Measurements from ENCODE around the gene SNRK.

SNRK gene

GRCh38 chr3:43372007-43372740, 85.8 kb downstream of the SNRK start:
- no peak for DNase-seq (ENCODE audit: low spot score)

- DNase-seq (ENCODE audit: low spot score): no peak
Observed at GRCh38 chr3:43372809-43373559, 86.6 kb downstream of the SNRK start.

- peak; percentile 67 for DNase-seq (ENCODE audit: low spot score)
Observed at GRCh38 chr3:43373560-43373928, 87.2 kb downstream of the SNRK start.

GRCh38 chr3:43378066-43378935, 92.0 kb downstream of the SNRK start:
- DNase-seq (ENCODE audit: low spot score): peak; percentile 58

GRCh38 chr3:43379343-43379742, 93.0 kb downstream of the SNRK start:
- no peak for DNase-seq (ENCODE audit: low spot score)

- DNase-seq (ENCODE audit: low spot score): no peak
Observed at GRCh38 chr3:43388175-43388574, 101.8 kb downstream of the SNRK start.

- DNase-seq (ENCODE audit: low spot score): no peak
Observed at GRCh38 chr3:43388915-43389314, 102.6 kb downstream of the SNRK start.

- peak; percentile 44 for DNase-seq (ENCODE audit: low spot score)
Observed at GRCh38 chr3:43389388-43390254, 103.3 kb downstream of the SNRK start.

- no peak for DNase-seq (ENCODE audit: low spot score)
Observed at GRCh38 chr3:43390255-43390588, 103.9 kb downstream of the SNRK start.

- peak; percentile 51 for DNase-seq (ENCODE audit: low spot score)
Observed at GRCh38 chr3:43391621-43392020, 105.3 kb downstream of the SNRK start.

- DNase-seq (ENCODE audit: low spot score): no peak
Observed at GRCh38 chr3:43394041-43394554, 107.8 kb downstream of the SNRK start.

- no peak for DNase-seq (ENCODE audit: low spot score)
Observed at GRCh38 chr3:43399034-43399433, 112.7 kb downstream of the SNRK start.

GRCh38 chr3:43400167-43400566, 113.8 kb downstream of the SNRK start:
- no peak for DNase-seq (ENCODE audit: low spot score)

Data from kidney tubule cell (primary cell).